GM12864 (cell line): ENCODE data around the gene CASP3.
"Not testable (repeated sequence)": the region's sequence is repeated elsewhere in the genome, so short reads cannot be mapped to it uniquely, and the experiment has no call there.

Experiments
- DNase-seq: peaks from one replicate; pipeline ENCODE4 v3.0.0-alpha.2; 2011; ENCODE audit warnings: low read depth
- H3K4me3 ChIP-seq: 2 replicates; pipeline ENCODE4 v1.5.1; 2011; ENCODE audit warnings: mild to moderate bottlenecking, low read depth, low read length, control low read depth
- TF ChIP-seq, protein P1 (sequence below): IDR thresholded peaks from 2 replicates; pipeline ENCODE4 v1.5.1; 2011; ENCODE audit warnings: low read depth, mild to moderate bottlenecking, moderate library complexity, low read length, control low read depth, inconsistent platforms; ENCODE audit errors: missing control alignments

CASP3 gene

DNA sequence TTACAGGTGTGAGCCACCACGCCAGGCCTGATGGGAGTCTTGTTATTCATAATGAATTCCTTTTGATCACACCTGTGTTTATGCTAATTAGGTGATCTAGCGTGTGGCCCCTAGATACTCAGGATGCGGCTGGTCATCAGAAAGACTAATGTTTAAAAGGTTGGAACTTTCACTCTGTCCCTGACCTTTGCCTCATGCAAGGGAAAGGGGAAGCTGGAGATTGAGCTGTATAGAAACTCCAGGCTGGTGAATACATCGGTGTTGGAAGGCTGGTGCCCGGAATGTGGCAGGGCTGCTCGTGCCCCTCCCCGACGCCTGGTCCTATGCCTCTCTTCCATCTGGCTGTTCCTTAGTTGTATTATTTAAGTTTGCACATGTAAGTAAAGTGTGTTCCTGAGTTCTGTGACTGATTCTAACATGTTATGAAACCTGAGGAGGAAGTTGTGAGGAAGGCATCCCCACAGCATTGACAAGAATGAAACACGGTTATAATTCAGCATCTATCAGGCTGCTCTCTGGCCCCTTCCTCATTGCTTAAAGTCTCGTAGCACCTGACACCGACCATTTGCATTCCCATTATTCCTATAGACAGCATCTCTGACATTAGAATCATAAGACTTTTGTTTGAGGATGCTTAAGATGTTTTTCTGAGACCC, 28.9 kb downstream of the CASP3 start:
- TF ChIP-seq, protein P1, sequence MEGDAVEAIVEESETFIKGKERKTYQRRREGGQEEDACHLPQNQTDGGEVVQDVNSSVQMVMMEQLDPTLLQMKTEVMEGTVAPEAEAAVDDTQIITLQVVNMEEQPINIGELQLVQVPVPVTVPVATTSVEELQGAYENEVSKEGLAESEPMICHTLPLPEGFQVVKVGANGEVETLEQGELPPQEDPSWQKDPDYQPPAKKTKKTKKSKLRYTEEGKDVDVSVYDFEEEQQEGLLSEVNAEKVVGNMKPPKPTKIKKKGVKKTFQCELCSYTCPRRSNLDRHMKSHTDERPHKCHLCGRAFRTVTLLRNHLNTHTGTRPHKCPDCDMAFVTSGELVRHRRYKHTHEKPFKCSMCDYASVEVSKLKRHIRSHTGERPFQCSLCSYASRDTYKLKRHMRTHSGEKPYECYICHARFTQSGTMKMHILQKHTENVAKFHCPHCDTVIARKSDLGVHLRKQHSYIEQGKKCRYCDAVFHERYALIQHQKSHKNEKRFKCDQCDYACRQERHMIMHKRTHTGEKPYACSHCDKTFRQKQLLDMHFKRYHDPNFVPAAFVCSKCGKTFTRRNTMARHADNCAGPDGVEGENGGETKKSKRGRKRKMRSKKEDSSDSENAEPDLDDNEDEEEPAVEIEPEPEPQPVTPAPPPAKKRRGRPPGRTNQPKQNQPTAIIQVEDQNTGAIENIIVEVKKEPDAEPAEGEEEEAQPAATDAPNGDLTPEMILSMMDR = no peak
- DNase-seq = no peak

DNA sequence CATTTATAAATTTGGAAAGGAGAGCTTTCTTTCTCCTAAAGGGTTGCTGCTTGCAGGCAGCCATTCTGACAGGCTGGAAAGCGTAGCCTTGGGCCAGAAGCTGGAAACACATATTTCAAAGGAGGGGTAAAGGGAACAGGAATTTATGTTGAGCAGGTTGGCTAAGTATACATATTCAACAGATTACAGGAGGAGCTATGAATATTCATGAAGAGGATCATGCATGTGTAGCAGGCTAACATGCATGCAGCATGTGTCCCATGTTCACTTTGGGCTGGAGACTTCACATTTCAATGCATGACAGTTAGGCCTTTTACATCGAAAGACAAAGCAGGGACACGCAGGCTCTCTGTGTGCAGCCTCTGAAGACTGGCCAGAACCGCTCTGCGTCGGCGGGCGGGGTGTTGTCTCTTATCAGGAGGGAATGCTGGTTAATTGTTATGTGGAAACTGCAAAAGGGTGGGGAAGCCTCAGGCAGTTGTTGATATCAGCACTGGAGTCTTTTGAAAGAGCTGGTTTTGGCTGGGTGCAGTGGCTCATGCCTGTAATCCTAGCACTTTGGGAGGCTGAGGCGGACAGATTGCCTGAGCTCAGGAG, 31.5 kb downstream of the CASP3 start:
- H3K4me3 ChIP-seq = no peak overlapping the region
- DNase-seq = no peak
- TF ChIP-seq, protein P1 = no peak

More for the DNA sequence above, 28.9 kb downstream of the CASP3 start:
- no peak overlapping the region for H3K4me3 ChIP-seq

DNA sequence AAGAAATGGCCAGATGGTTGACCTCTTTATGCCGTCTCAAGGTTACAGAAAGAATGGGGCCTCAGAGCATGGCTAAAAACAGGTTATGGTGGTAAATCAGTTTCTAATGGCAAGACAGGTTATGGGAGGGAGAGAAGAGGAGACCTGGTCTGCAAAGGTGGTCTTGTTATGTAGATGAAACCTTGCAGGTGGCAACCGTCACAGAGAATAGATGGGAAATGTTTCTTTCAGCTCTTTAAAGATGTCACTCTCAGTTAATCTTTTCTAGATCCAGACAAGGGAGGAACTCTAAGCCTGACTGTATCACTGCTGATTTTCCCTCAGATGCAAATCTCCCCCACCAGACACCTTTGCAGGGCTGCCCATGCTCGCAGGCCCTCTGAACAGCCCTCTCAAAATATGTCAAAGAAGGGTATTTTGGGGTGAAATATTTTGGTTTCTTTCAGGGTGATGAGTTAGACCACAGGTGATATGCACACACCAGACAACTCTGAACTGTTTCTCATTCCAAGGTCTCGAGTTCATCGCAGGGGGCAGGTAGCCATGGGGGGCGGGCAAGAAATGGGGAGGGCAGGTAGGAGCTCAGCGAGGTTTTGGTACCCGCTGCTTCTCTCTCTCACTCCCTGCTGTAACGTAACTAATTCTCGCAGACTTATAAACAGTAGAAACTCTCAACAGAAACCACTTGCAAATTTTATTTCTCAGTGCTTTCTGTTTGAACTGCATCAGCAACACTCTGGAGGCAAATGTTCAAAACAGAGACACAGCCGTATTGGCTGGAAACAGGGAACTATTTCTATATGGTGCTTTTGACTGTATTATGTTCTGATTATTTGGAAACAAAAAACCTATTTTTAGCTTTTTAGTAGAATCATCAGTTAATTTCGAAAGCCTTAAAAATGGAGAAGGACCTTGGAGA, 32.4 kb downstream of the CASP3 start:
- peak; percentile 63 for DNase-seq
- no peak overlapping the region; the same call in 1 of the 2 replicates for H3K4me3 ChIP-seq
- TF ChIP-seq, protein P1 = no peak

DNA sequence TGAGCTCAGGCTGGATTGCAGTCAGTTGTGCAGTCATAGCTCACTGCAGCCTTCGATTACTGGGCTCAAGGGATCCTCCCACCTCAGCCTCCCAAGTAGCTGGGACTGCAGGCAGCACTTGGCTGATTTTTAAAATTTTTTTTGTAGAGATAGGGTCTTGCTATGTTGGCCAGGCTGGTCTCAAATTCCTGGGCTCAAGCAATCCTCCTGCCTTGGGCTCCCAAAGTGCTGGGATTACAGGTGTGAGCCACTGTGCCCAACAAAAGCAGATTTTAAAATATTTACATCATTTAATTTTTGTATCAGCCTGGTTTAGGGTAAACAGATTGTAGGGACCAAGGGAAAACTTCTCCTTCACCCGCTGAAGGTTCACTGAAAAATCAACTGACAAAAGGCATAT, 33.1 kb downstream of the CASP3 start:
- not testable (repeated sequence) for H3K4me3 ChIP-seq, DNase-seq

DNA sequence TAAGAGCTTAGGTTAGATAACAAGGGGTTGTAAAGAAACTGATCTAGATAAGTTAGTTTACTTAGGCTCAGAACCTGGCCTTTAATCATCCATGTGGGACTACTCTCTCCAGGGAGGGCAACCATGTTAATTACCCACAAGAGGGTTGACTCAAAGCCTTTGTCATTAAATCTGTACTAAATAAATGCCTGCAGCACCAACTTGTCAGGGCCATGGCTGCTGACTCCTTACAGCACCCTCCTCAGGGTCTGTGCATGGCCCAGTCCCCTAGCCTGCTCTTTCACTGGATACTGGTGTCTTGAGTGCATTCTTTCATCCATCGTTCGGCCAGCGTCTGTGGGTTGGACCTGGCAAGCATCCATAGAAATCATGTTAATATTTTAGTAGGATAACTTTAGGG, 34.7 kb downstream of the CASP3 start:
- no peak for DNase-seq
- TF ChIP-seq, protein P1 = no peak
- H3K4me3 ChIP-seq = no peak overlapping the region

DNA sequence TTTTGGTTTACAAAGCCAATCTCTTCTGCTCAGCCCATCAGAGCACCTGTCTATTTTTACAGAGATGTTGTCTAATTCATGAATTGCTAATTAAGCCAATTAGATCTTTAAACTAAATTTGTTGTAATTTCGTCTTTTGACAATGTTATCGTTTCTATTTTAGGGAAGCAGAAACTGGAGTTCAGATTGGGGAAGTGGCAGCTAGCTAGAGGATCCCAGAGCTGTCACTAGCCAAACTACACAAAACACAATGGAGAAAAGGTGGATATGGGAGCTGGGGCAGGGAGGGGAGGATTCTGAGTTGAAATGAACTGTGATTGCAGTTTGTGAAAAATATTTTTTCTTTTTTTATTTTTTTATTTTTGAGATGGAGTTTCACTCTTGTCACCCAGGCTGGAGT, 35.8 kb downstream of the CASP3 start:
- TF ChIP-seq, protein P1 = no peak
- H3K4me3 ChIP-seq = no peak overlapping the region
- no peak for DNase-seq

DNA sequence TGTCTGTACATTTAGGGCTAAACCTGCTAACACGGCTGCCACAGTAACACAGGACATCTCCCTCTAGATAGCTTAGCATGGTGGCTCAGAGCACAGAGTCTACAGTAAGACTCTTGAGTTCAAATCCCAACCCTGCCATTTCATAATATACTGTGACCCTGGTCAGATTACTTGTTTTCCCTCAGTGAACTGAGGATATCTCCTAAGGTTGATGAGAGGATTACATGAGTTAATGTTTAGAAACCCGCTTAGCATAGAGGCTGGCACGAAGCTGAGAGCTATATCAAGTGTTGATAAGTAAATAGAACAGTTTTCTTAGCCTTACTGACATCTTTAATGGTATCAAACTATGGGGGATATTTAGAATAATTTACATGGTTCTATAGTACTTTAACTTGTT, 37.2 kb downstream of the CASP3 start:
- TF ChIP-seq, protein P1 = no peak

DNA sequence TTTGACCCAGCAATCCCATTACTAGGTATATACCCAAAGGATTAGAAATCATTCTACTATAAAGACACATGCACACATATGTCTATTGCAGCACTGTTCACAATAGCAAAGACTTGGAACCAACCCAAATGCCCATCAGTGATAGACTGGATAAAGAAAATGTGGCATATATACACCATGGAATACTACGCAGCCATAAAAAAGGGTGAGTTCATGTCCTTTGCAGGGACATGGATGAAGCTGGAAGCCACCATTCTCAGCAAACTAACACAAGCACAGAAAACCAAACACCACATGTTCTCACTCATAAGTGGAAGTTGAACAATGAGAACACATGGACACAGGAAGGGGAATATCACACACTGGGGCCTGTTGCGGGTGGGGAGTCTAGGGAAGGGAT, 41.8 kb downstream of the CASP3 start:
- DNase-seq, H3K4me3 ChIP-seq: not testable (repeated sequence)

More for the DNA sequence above, 37.2 kb downstream of the CASP3 start:
- no peak overlapping the region for H3K4me3 ChIP-seq
- no peak for DNase-seq

DNA sequence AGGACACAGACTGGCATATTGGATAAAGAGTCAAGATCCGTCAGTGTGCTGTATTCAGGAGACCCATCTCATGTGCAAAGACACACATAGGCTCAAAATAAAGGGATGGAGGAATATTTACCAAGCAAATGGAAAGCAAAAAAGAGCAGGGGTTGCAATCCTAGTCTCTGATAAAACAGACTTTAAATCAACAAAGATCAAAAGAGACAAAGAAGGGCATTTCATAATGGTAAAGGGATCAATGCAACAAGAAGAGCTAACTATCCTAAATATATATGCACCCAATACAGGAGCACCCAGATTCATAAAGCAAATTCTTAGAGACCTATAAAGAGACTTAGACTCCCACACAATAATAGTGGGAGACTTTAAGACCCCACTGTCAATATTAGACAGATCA, 46.4 kb downstream of the CASP3 start:
- H3K4me3 ChIP-seq, DNase-seq: not testable (repeated sequence)

DNA sequence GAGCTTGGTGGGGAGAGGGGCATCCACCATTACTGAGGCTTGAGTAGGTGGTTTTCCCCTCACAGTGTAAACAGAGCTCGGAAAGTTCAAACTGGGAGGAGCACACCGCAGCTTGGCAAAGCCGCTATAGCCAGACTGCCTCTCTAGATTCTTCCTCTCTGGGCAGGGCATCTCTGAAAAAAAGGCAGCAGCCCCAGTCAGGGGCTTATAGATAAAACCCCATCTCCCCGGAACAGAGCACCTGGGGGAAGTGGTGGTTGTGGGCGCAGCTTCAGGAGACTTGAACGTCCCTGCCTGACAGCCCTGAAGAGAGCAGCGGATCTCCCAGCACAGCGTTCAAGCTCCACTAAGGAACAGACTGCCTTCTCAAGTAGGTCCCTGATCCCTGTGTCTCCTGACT, 48.3 kb downstream of the CASP3 start:
- not testable (repeated sequence) for H3K4me3 ChIP-seq, DNase-seq
